GM21528 (cell line): ENCODE data around the gene KANSL3.

Experiments used
- ATAC-seq: cut with Tn5 transposase; IDR thresholded peaks from one replicate; pipeline ENCODE4 v1.9.1; 2021; ENCODE audit warnings: mild to moderate bottlenecking, moderate library complexity; ENCODE audit not compliant: unreplicated experiment, low FRiP score

The KANSL3 gene

DNA sequence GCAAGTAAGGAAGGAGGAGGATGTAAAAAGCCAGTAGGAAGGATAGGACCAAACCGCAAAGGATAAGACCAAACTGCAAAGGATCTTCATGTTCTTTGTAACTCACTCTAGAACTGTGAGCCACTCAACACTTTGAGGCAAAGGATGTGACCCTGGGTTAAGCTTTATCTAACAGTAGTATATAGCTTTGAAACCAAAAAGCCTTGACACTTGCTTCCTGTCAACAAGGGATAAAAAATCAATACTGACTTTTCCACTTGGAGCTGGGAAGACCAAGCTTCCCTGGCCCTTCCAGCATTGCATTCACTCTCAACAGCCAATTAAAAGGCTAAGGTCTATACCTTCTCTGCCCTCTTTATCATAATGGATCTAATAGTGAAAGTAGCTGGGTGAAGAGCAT, 22.0 kb downstream of the KANSL3 start:
- no peak for ATAC-seq

GRCh38 chr2:96608469-96609455, 29.4 kb downstream of the KANSL3 start:
- no peak for ATAC-seq

DNA sequence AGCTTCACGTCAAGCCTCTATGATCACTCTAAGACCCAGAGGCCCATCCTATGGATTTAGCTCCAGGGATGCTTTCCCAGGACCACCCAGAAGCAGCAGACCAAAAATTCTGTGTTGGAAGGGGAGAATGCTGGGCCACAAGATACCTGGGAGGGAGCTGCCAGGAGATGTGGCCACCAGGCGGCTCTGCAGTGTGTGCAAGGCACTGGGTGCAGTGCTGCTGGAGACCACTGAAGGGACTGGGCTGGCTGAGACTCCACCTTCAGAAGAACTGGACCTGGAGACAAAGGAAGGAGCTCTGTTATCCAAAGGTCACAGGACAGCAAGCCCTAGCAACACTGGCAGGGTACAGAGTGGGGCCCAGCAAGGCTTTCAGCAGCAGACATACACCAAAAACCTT, 34.0 kb downstream of the KANSL3 start:
- ATAC-seq, result no peak

GRCh38 chr2:96602330-96602823, 35.7 kb downstream of the KANSL3 start:
- no peak for ATAC-seq

- ATAC-seq, result no peak
Measured at GRCh38 chr2:96601382-96602292, 36.5 kb downstream of the KANSL3 start.

DNA sequence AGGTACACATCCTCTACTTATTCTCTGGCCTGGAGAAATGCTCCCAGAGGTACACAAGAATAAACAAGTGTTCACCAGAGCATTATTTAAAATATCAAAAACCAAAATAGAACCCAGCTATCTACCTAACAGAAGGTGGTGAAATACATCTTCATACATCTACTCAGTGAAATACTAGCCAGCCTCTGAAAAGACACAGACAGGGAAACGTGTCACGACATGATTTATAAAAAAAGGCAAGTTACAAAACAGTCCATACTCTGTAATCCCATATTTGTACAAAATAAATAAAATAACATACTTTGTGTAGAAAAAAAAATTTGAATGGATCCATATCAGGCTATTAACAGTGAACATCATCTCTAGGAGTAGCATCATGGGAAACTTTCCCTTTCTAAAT, 38.2 kb downstream of the KANSL3 start:
- no peak for ATAC-seq

- no peak for ATAC-seq
Measured at GRCh38 chr2:96596596-96596995, 41.5 kb downstream of the KANSL3 start.

DNA sequence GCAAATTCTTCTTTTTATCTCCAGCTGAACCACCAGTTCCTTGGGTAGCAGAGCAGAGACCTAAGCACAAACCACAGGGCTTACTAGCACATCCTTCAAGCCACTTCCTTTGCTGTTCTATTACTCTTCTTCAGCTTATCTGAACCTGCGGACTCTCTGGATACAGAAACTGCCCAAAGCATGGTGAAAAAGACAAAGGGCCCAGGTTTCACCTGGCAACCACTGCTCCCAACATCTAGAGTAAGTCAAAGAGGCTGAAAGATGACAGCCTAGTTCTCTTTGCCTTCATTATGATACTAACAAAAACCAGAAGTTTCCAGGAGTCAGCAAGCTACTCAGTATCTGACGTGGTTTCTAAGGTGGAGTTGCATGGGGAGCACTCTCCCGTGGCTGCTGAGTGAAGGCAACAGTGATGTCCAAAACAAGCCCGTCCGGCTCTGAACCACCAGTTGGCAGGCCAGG, 43.4 kb downstream of the KANSL3 start:
- no peak for ATAC-seq

- ATAC-seq, result no peak
Measured at GRCh38 chr2:96594282-96594681, 43.8 kb downstream of the KANSL3 start.

GRCh38 chr2:96591494-96591893, 46.6 kb downstream of the KANSL3 start:
- no peak for ATAC-seq

DNA sequence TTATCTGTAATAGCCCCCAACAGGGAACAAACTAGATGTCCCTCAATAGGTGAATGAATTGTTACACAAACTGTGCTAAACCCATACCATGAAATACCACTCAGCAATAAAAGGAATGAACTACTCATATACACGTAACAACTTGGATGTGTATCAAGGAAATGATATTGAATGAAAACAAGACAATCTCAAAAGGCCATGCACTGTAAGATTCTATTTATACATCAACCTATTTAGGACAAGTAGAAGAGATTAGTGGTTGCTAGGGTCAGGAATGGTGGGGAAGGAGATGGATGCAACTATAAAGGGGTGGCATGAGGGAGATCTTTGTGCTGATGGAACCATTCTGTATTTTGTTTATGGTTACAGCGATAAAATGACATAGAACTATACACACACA, 47.1 kb downstream of the KANSL3 start:
- ATAC-seq, result no peak

- no peak for ATAC-seq
Measured at GRCh38 chr2:96587843-96588242, 50.3 kb downstream of the KANSL3 start.

- no peak for ATAC-seq
Measured at GRCh38 chr2:96584017-96584416, 54.1 kb downstream of the KANSL3 start.

DNA sequence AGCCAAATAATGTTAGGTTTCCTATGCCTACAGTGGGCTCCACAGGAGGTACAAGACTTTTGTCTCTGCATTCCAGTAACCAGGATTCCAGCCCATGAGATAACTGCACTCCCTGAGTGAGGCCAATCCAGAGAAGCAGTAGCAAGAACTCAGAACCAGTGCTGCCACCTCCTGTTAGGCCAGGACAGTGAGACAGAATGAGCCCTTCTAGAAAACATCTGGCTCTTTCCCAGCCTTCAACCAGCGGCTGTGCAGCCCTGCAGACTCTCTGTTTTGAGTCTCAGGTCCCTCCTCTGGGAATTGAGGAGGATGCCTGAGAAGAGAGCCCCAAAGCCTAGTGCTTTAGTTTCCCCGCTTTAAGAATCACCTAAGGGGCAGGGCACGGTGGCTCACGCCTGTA, 57.3 kb downstream of the KANSL3 start:
- no peak for ATAC-seq

GRCh38 chr2:96579422-96579821, 58.7 kb downstream of the KANSL3 start:
- ATAC-seq, result no peak

- no peak for ATAC-seq
Measured at GRCh38 chr2:96578731-96579130, 59.4 kb downstream of the KANSL3 start.

- no peak for ATAC-seq
Measured at GRCh38 chr2:96577501-96577900, 60.6 kb downstream of the KANSL3 start.

- no peak for ATAC-seq
Measured at GRCh38 chr2:96575785-96576456, 62.2 kb downstream of the KANSL3 start.

DNA sequence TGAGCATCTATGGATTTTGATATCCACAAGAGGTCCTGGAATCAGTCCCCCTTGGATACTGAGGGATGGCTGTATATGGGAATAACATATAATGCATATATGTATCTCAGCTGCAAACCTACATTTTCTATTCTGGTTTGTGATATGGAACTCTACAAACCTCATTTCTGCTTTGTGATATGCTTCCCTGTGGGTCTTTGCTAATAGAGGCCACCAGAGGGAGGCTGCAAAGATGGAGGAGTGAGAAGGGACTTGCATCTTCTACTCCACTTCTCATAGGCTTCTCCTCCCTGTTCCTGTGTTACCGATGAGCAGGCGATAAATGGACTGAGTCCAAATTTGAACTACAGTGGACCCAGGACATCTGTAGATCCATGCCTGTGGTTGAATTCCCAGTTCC, 63.7 kb downstream of the KANSL3 start:
- ATAC-seq, result no peak

- ATAC-seq, result no peak
Measured at GRCh38 chr2:96568094-96568493, 70.0 kb downstream of the KANSL3 start.
